Endothelial cell of umbilical vein (primary cell): ENCODE results near the gene KCNE4. TPM values are rescaled to one million over a fixed set of nuclear protein-coding genes. Genes with fewer than 3 reads are reported as not detected.

ENCODE experiments used
- BruUV-seq: library from RNA; stranded (reverse); fragments of 400-500 nt; replicated peaks from 2 replicates; lab custom pipeline; 2021; lab: Mats Ljungman, UMichigan
- CTCF ChIA-PET: fragments of 300-600, 350-600 bp; sonication (Branson Sonifier 250); formaldehyde crosslinking; loops from one replicate; lab custom pipeline; 2021; ENCODE audit warnings: antibody characterized with exemption, inconsistent platforms; lab: Charles Lee
- POLR2A ChIA-PET: fragments of 300-600, 350-600 bp; sonication (Branson Sonifier 250); formaldehyde crosslinking; loops from one replicate; lab custom pipeline; 2021; ENCODE audit warnings: antibody characterized with exemption, inconsistent platforms; lab: Charles Lee
- DNase-seq: peaks from one replicate; pipeline ENCODE4 v3.0.0-alpha.2; 2011; ENCODE audit warnings: low read depth, low spot score
- FAIRE-seq: peaks from 2 replicates; lab custom pipeline; 2011; peaks lifted over from hg19 to GRCh38; lab: Jason Lieb, UNC
- H2AFZ ChIP-seq: 2 replicates; pipeline ENCODE4 v1.6.0; 2012; ENCODE audit warnings: low read depth, low read length, control low read depth, inconsistent platforms
- H3K27ac ChIP-seq: 2 replicates; pipeline ENCODE4 v1.5.1; 2011; ENCODE audit warnings: low read depth, mild to moderate bottlenecking, control low read depth, low read length, moderate library complexity; ENCODE audit not compliant: insufficient read depth
- H3K27me3 ChIP-seq, 2 experiments: 2 replicates each; pipeline versions ENCODE4 v1.6.0 to v1.6.1; 2011; ENCODE audit warnings: low read length in 2 of 2, mixed read lengths in 1 of 2; ENCODE audit not compliant: control insufficient read depth in 2 of 2, insufficient read depth in 2 of 2
- H3K36me3 ChIP-seq, 2 experiments: 2 replicates in 1 of 2; 3 replicates in 1 of 2; pipeline ENCODE4 v1.5.1; 2011; ENCODE audit warnings: low read length in 2 of 2, mild to moderate bottlenecking in 1 of 2, moderate library complexity in 1 of 2; ENCODE audit not compliant: control insufficient read depth in 2 of 2, insufficient read depth in 2 of 2; ENCODE audit errors: extremely low read depth in 1 of 2
- H3K4me1 ChIP-seq: 3 replicates; pipeline ENCODE4 v1.5.1; 2011; ENCODE audit warnings: mild to moderate bottlenecking, low read length; ENCODE audit not compliant: control insufficient read depth, insufficient read depth; ENCODE audit errors: extremely low read depth
- H3K4me2 ChIP-seq: 2 replicates; pipeline ENCODE4 v1.6.1; 2011; ENCODE audit warnings: low read length, control low read depth, mixed read lengths; ENCODE audit not compliant: insufficient read depth
- H3K4me3 ChIP-seq, 3 experiments: fragments of 200-600 bp in 1 of 3; sonication (generic), shearing (Covaris generic) in 1 of 3; replicated peaks in 1 of 3; 2 replicates each; pipeline ENCODE4 v1.5.1; 2011 to 2016; ENCODE audit warnings: control low read depth in 3 of 3, low read length in 3 of 3, mild to moderate bottlenecking in 2 of 3, inconsistent platforms in 1 of 3, low read depth in 1 of 3, moderate library complexity in 1 of 3; ENCODE audit not compliant: insufficient read depth in 1 of 3
- H3K79me2 ChIP-seq: 2 replicates; pipeline ENCODE4 v1.6.0; 2012; ENCODE audit warnings: low read length, inconsistent platforms; ENCODE audit not compliant: control insufficient read depth, insufficient read depth
- H3K9ac ChIP-seq: replicated peaks from 2 replicates; pipeline ENCODE3; 2011; ENCODE audit warnings: low read length, control low read depth; ENCODE audit not compliant: insufficient read depth; ENCODE audit errors: extremely low read depth
- H3K9me1 ChIP-seq: replicated peaks from 3 replicates; pipeline ENCODE4 v1.6.0; 2011; ENCODE audit warnings: mild to moderate bottlenecking, low read length; ENCODE audit not compliant: control insufficient read depth, insufficient read depth; ENCODE audit errors: extremely low read depth
- H3K9me3 ChIP-seq: replicated peaks from 2 replicates; pipeline ENCODE4 v1.5.1; 2012; ENCODE audit warnings: low read length, inconsistent platforms; ENCODE audit not compliant: control insufficient read depth, insufficient read depth
- H4K20me1 ChIP-seq: replicated peaks from 2 replicates; pipeline ENCODE3; 2011; ENCODE audit warnings: mild to moderate bottlenecking, low read length; ENCODE audit not compliant: control insufficient read depth, insufficient read depth; ENCODE audit errors: extremely low read depth
- CTCF ChIP-seq, 2 donors: IDR thresholded peaks; 1 replicate in 1 of 2; 2 replicates in 1 of 2; pipeline ENCODE4 v1.5.1; 2011; ENCODE audit warnings: low read length in 2 of 2, mild to moderate bottlenecking in 2 of 2, moderate library complexity in 2 of 2, control low read depth in 1 of 2, inconsistent platforms in 1 of 2, low read depth in 1 of 2; ENCODE audit not compliant: insufficient read depth in 1 of 2; ENCODE audit errors: extremely low read depth in 1 of 2
- EZH2 ChIP-seq: IDR thresholded peaks from 2 replicates; pipeline ENCODE4 v1.6.1; 2012; ENCODE audit warnings: borderline replicate concordance, low read depth, mild to moderate bottlenecking, moderate library complexity, low read length, inconsistent platforms; ENCODE audit not compliant: severe bottlenecking
- FOS ChIP-seq: IDR thresholded peaks from 2 replicates; pipeline ENCODE4 v1.6.1; 2011; ENCODE audit warnings: mild to moderate bottlenecking, low read length, moderate library complexity, borderline replicate concordance; ENCODE audit not compliant: insufficient read depth
- GATA2 ChIP-seq: IDR thresholded peaks from 2 replicates; pipeline ENCODE4 v1.7.0; 2011; ENCODE audit warnings: low read depth, mild to moderate bottlenecking, moderate library complexity, mixed read lengths, low read length; ENCODE audit not compliant: insufficient read length, insufficient read depth
- JUN ChIP-seq: IDR thresholded peaks from 2 replicates; pipeline ENCODE4 v1.6.1; 2011; ENCODE audit warnings: borderline replicate concordance, low read depth; ENCODE audit not compliant: insufficient read length, insufficient read depth
- MAX ChIP-seq: IDR thresholded peaks from 2 replicates; pipeline ENCODE4 v1.6.1; 2011; ENCODE audit not compliant: insufficient read depth, insufficient read length
- MYC ChIP-seq: IDR thresholded peaks from one replicate; pipeline ENCODE4 v1.6.1; 2011; ENCODE audit warnings: mild to moderate bottlenecking, low read depth, low read length
- POLR2A ChIP-seq: IDR thresholded peaks from 2 replicates; pipeline ENCODE4 v1.6.1; 2012; ENCODE audit warnings: low read depth, mild to moderate bottlenecking, control low read depth, low read length
- POLR2AphosphoS5 ChIP-seq: IDR thresholded peaks from 2 replicates; pipeline ENCODE4 v1.6.1; 2012; ENCODE audit warnings: low read depth, mild to moderate bottlenecking, control low read depth, low read length, moderate library complexity; ENCODE audit not compliant: insufficient read depth
- dilution Hi-C: fragments of 300-500 bp; cut with MboI; formaldehyde crosslinking; loops from one replicate; pipeline ENCODE4 v1.15.0; 2019; ENCODE audit warnings: low sequenced_read_pairs; ENCODE audit not compliant: extremely low pct_ligation_motif_present
- intact Hi-C: fragments of 100-400 bp; cut with micrococcal nuclease; formaldehyde crosslinking; loops from one replicate; pipeline ENCODE4 v1.10.0; 2022
- polyA plus RNA-seq, 4 experiments: library from polyadenylated mRNA; depleted of rRNA in 3 of 4; stranded (reverse) in 3 of 4; unstranded in 1 of 4; fragments of >200 nt; gene quantifications; 2 replicates each; pipeline versions ENCODE4 v1.2.1 to v1.2.3, GENCODE V29; 2011 to 2012; ENCODE audit warnings: missing spikeins in 1 of 4
- total RNA-seq: library from RNA; stranded (reverse); gene quantifications from 2 replicates; pipeline ENCODE4 v1.2.3, GENCODE V29; 2021

Gene KCNE4
- total and polyA plus RNA-seq, 2 donors (not counting 3 experiments of a cell fraction or from before 2014, with no cell fraction given): 0.01 TPM; not detected in 1

GRCh38 chr2:223097888-223098383 is 45.9 kb downstream of the KCNE4 start:
- ChIA-PET POLR2A (no interaction called here), CTCF (interaction anchor here (0.9 kb wide), 1 partner anchor 48 kb away, joined by 3 read pairs; no protein-coding TSS in a partner anchor)
- Histone ChIP-seq H3K27me3 (peaks cover 0 to 2% of the 10 kb centered on the region in 2 experiments), H3K79me2 (no peaks in the 10 kb centered on the region), H3K4me2 (no peak overlapping the region), H3K36me3 (no peaks in the 10 kb centered on the region), H4K20me1 (no peaks in the 10 kb centered on the region), H3K9ac (no peak overlapping the region), H3K27ac (no peak overlapping the region), H3K9me1 (no peaks in the 10 kb centered on the region), H3K4me3 (no peak overlapping the region), H3K9me3 (no peaks in the 10 kb centered on the region), H3K4me1 (no peaks in the 10 kb centered on the region), H2AFZ (no peak overlapping the region)
- no peak for FAIRE-seq
- DNase-seq: no peak
- no TSS peak for BruUV-seq
- TF ChIP-seq POLR2AphosphoS5 (no peak), EZH2 (no peak), MAX (no peak)
- intact Hi-C loops (no loop called here), dilution Hi-C loops (no loop called here)

DNA sequence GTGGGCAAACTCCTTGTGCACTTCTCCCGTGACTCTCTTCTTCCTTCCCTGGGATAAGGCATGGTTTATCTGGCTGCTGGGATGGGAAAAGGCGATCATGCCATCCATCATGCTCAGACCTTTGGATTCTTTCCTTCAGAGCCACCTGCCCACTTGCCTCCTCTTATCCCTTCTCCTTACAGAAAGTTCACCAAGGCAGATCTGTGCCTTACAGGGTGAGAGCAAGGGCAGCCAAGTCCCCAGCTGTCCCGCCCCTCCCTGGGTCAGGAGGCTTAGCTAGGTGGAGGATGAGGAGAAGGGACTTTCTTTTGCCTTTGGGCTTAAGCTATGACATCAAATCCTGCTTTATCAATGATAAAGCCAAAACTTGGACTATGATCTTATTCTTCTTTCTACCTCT is 47.6 kb downstream of the KCNE4 start:
- no peaks in the 10 kb centered on the region for H3K36me3 ChIP-seq
- CTCF ChIA-PET: interaction anchor here (1.1 to 4.2 kb wide), 4 partner anchors 14 to 128 kb away, joined by 3 to 73 read pairs (median 16); no protein-coding TSS in a partner anchor
- peaks cover 0 to under 1% of the 10 kb centered on the region in 2 experiments for H3K27me3 ChIP-seq
- H4K20me1 ChIP-seq: no peaks in the 10 kb centered on the region
- DNase-seq (no peak), FAIRE-seq (no peak)
- no peaks in the 10 kb centered on the region for H3K9me1 ChIP-seq
- H2AFZ ChIP-seq: no peak overlapping the region
- no peaks in the 10 kb centered on the region for H3K9me3 ChIP-seq
- TF ChIP-seq MAX (no peak), POLR2A (no peak), CTCF (IDR thresholded peaks at IDR 0.05; ENCODE audit: extremely low read depth in 1 of 2, insufficient read depth in 1 of 2, low read depth in 1 of 2, low read length in 2 of 2) (no peak), MYC (no peak), GATA2 (no peak), JUN (no peak), POLR2AphosphoS5 (no peak), EZH2 (no peak), FOS (no peak)
- H3K4me2 ChIP-seq: no peak overlapping the region
- BruUV-seq: no TSS peak
- no peaks in the 10 kb centered on the region for H3K4me1 ChIP-seq
- no peaks in the 10 kb centered on the region for H3K79me2 ChIP-seq
- H3K27ac ChIP-seq: no peak overlapping the region
- intact Hi-C loops: no loop called here
- H3K4me3 ChIP-seq: no peak overlapping the region
- H3K9ac ChIP-seq: no peak overlapping the region
- POLR2A ChIA-PET: no interaction called here
- dilution Hi-C loops: no loop called here
